HG03159 (cell line): Measurements from ENCODE around the gene TMEM17.
A peak's percentile ranks its signal among the peaks of the same experiment; 100 is the strongest.

ENCODE experiments used
- ATAC-seq: cut with Tn5 transposase; IDR thresholded peaks from one replicate; pipeline ENCODE4 v1.9.1; 2021; ENCODE audit warnings: mild to moderate bottlenecking, moderate library complexity; ENCODE audit not compliant: unreplicated experiment

TMEM17 gene

DNA sequence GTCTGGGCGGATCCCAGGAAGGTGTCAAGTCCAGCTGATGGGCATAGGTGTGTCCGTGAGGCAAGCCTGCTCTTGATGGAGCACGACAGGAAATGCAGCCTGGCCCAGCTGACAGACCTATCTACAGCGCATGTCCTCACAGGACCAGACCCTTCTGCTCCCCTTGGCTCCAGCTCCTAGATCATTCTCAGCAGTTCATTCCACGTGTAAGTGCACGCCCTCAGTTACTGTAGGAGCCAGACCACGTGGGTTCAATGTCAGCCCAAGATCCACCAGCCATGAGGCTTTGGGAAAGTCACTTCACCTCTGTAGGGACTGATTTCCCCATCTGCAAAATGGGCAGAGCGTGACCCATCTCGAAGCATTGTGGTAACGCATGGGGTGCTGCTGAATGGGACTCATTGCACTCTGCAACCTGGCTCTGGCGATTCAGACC, 47.8 kb downstream of the TMEM17 start:
- ATAC-seq: no peak

DNA sequence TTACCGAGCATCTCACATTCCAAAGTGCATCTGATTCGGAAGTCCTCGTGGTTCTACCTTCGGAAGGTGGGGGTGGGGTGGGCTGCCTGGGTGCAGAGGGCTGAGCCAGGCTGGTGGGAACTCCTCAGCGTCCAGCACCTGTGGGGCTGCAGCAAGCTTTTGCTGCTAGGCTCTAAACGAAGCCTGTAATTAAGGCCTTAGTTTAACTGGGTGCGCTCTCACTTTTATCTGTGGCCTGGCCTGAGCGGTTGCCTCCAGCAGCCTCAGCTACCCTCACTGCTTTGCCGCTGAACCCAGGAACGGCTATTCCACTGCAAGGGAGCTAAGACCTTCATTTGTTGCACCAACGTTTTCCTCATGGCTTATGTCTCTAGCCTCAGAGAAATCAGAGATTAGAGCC, 48.4 kb downstream of the TMEM17 start:
- no peak for ATAC-seq

DNA sequence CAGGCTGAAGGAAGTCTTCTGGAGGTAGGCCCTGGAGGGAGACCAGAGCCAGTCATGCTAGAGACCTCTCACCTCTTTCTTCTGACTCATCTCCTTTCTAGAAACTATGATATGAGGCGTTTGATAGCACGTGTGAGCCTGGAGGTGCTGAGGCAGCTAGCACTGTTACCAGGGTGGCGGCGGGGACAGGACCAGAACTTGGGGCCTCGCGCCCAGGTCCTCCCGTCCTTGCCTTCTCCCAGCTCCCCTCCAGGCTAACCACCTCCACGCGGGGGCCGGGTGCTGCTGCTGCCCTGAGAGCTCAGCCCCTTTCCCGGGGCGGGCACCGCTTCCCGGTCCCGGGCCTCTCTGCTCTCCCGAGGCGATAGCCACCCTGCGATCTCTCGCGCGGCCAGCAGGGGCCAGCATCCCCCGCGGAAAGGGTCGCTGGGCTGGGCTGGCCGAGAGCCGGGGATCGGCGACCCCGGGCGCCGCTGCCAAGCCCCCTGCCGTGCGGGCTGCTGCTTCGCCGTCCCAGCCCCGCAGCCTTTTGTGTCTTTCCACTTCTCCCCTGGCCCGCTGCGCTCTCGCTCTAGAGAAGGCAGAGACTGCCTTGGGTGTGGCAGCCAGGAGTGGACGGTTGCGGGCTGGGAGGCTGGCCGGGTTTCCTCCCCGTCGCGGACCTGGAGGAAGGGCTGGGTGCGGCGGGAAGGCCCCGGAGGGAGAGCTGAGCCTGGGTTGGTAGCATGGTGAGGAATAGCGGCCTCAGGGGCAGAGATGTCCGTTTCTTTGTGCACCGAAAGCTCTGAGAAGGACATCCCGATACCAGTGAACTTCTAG, 49.1 kb downstream of the TMEM17 start:
- peak; percentile 92 for ATAC-seq

DNA sequence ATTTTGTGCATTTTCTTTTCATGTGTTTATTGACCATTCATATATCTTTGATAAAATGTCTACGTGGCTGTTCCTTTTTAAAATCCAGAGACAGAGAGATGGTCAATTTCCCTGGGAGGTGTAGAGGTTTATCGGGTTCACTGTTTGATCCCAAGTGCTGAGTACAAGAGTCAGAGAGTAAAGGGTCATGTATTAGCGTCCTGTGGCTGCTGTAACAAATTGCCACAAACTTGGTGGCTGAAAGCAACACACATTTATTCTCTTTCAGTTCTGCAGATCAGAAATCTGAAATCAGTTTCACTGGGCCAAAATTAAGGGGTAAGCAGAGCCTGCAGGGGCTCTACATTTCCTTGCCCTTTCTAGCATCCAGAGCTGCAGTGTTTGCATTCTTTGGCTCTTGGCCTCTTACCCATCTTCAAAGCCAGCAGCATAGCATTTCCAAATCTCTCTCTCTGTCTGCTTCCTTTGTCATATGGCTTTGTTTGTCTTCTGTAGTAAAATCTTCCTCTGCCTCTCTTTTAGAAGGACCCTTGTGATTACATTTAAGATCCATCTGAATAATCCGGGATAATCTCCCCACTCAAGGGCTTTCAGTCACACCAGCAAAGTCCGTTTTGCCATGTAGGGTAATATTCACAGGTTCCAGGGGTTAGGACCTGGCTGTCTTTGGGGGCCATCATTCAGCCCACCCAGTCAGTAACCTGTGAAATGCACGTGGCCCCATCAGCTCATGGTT, 49.9 kb downstream of the TMEM17 start:
- no peak for ATAC-seq

DNA sequence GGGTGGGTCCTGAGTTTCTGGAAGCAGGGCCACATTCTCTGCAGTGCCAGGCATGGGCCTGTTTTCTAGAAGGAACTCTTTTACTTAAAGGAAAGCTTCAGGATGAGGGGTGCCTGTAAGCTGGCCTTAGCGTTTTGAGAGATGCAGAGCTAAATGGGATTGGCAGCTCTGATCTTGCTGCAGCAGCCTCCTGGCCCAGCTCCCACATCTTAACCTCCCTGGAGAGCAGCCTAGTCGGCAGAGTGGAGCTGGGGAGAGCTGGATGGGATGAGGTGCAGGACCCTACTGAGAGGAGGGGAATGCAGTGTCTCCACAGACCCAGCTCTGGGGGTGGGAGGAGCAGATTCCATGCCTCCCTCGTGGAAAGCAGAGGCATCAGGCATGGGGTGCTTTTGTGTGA, 52.0 kb downstream of the TMEM17 start:
- no peak for ATAC-seq

DNA sequence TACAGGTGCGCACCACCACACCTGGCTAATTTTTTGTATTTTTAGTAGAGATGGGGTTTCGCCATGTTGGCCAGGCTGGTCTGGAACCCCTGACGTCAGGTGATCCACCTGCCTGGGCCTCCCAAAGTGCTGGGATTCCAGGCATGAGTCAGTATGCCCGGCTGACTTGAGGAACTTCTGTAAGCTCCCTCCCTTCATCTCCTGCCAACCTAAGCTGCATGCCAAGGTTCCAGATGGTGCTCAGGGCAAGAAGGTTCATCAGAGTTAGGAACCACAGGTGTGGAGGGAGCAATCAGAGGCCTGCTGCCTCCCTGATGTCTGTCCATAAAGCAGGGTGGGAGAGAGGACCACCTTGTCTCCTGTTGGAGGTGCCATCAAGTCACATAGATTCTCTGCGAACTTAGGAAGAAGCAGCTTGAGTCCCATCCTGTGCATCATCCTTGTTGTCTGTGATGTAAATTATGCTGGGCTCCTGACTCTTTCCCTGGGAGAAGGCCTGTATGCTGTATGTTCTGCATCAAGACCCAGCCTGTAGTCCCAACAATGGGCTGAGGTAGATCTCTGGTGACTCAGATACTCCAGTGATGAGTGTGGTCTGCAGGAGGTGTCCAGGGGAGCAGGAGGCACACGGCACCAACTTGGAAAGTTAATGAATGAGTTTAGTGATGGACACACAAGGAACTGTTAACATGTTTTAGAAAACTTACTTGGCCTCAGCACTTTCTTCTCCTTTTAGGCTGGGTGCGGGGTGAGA, 53.1 kb downstream of the TMEM17 start:
- no peak for ATAC-seq

DNA sequence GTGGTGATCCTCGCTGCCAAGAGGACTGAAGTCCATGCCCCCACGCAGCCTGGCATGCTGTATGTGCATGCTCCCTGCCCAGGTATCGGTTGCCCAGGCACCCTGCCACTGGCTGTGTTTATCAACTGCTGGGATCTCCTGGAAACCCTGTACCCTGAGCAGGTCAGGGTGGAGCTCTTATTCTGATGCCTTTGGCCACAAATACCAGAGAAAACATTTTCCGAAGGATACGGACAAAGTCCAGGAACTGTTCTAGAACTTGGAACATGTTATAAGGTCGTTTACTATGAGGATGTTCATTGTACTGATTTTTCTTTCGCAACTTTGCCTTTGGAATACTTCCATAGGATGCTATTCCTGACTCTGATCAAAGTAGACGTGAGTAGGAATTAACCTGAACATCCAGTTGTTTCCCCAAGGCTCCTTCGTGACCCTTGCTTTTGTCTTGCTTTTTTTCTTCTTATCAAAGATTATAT, 55.2 kb downstream of the TMEM17 start:
- ATAC-seq: no peak
